HFF-Myc (cell line): ENCODE data around the gene NT5C2.
"Not testable (repeated sequence)": the region's sequence is repeated elsewhere in the genome, so short reads cannot be mapped to it uniquely, and the experiment has no call there.

ENCODE experiments used
- DNase-seq: peaks from one replicate; pipeline ENCODE4 v3.0.0-alpha.2; 2011; ENCODE audit warnings: low read depth; ENCODE audit errors: extremely low read depth
- H3K4me3 ChIP-seq: replicated peaks from 2 replicates; pipeline ENCODE4 v1.5.1; 2011; ENCODE audit warnings: low read depth, mild to moderate bottlenecking, control low read depth, low read length
- TF ChIP-seq, protein P1 (sequence below): IDR thresholded peaks from 2 replicates; pipeline ENCODE4 v1.5.1; 2012; ENCODE audit warnings: mild to moderate bottlenecking, low read depth, low read length, control low read depth; ENCODE audit errors: missing control alignments

The NT5C2 gene

DNA sequence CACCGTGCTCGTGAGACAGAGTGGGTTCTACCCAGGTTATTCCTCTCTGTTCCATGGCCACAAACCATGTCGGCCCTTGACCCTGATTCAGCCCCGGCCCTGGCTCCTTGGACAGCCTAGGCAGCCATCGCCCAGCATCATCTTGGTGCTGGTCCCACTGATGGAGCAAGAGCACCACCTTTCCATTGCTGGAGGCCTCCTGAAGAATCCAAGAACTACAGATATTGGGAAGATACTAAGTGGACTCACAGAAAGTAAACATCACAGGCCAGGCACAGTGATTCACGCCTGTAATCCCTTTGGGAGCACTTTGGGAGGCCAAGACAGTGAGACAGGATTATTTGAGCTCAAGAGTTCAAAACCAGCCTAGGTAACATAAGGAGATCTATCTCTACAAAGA lies 125.1 kb downstream of the NT5C2 start:
- no peak overlapping the region for H3K4me3 ChIP-seq
- TF ChIP-seq, protein P1, sequence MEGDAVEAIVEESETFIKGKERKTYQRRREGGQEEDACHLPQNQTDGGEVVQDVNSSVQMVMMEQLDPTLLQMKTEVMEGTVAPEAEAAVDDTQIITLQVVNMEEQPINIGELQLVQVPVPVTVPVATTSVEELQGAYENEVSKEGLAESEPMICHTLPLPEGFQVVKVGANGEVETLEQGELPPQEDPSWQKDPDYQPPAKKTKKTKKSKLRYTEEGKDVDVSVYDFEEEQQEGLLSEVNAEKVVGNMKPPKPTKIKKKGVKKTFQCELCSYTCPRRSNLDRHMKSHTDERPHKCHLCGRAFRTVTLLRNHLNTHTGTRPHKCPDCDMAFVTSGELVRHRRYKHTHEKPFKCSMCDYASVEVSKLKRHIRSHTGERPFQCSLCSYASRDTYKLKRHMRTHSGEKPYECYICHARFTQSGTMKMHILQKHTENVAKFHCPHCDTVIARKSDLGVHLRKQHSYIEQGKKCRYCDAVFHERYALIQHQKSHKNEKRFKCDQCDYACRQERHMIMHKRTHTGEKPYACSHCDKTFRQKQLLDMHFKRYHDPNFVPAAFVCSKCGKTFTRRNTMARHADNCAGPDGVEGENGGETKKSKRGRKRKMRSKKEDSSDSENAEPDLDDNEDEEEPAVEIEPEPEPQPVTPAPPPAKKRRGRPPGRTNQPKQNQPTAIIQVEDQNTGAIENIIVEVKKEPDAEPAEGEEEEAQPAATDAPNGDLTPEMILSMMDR = no peak

DNA sequence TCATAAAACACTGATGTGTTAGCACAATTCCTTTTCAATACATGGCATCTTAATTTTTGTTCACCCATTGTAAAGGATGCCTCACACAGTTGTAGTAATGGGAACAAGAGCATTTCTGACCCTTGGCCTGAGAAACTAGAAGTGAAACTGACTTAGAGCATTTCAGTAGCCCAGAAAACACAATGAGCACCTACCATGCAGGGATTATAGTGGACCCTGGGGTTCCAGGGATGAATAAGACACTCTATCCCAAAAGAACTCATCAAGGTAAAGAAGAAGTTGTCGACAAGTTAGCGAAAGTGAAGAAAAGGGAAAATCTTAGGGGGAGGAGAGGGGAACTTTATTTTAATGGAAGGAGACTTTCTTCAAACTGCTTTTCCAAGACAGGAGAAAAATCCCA lies 125.6 kb downstream of the NT5C2 start:
- TF ChIP-seq, protein P1 = no peak
- DNase-seq = no peak

More for the DNA sequence above, 125.1 kb downstream of the NT5C2 start:
- DNase-seq = no peak

DNA sequence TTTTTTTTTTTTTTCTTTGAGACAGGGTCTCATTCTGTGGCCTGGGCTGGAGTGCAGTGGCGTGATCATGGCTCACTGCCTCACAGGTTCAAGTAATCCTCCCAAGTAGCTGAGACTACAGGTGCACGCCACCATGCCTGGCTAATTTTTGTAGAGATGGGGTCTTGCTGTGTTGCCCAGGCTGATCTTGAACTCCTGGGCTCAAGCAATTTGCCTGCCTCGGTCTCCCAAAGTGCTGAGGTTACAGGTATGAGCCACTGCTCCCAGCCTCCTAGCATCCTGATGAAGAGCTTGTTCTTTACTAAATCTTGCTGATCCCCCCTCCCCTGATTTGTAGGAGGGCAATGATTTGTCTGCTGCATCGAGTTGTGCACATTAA lies 126.0 kb downstream of the NT5C2 start:
- DNase-seq = not testable (repeated sequence)

More for the DNA sequence above, 125.6 kb downstream of the NT5C2 start:
- no peak overlapping the region for H3K4me3 ChIP-seq

DNA sequence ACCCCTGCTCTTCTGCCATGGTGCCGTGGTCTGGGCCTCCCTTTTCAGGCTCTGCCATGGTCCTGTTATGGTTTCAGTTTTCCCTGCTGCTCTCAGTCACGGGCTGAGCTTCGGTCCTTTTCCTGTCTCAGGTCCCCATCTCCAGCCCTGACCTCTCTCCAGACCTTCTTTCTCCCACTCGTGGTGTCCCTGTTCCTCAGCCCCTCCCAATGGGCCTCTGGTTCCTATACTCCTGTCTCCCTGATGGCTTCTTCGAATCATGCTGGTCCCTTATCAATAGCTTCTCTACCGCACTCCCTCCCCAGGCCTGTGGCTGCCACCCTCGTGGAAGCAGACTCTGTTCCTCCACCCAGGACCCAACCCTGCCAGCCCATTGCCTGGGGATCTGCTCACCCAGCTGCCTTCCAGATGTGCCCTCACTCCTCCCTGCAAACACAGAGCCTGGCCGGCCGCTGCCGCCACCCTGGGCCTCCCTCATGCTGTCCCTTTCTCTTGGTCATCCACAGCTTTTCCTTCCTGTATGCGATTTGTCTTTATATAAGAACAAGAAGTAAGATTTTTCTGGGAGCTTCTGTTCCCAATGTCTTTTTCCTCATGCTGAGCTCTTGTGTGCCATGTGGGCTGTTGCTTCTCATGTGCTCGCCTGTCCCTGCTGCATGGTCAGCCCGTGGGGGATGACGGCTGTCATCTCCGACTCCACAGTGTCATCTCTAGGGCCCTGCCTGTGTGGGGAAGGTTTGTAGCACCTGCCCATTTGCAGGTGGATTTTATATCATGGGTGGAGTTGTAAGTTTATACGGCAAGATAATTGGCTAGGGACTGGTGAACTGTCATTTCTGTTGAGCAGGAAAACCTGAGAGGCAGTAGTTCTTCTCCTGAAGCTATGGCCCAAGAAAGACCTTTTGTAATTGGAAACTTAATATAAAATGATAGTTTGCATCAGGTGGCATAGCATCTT lies 126.7 kb downstream of the NT5C2 start:
- no peak for DNase-seq
- TF ChIP-seq, protein P1 = no peak
- H3K4me3 ChIP-seq = no peak overlapping the region

More for the DNA sequence above, 126.0 kb downstream of the NT5C2 start:
- H3K4me3 ChIP-seq = not testable (repeated sequence)

DNA sequence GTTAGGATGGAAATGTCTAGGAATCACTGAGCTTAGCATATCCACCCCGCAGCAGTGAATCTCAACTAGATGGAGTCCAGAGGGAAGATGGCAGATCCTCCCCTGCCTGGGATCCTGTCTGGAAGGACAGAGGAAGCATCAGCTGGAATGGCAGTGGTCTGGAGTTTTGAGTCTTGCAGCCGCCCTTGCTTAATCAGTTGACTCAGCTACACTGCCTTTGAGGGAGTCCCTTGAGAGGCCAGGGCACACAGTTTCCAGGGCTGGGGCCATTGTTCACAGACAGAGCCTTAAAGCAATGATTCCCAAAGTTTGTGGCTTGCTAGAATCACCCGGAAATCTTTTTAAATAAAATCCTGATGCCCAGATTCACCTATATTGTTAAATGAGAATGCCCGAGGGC lies 128.1 kb downstream of the NT5C2 start:
- TF ChIP-seq, protein P1 = no peak

DNA sequence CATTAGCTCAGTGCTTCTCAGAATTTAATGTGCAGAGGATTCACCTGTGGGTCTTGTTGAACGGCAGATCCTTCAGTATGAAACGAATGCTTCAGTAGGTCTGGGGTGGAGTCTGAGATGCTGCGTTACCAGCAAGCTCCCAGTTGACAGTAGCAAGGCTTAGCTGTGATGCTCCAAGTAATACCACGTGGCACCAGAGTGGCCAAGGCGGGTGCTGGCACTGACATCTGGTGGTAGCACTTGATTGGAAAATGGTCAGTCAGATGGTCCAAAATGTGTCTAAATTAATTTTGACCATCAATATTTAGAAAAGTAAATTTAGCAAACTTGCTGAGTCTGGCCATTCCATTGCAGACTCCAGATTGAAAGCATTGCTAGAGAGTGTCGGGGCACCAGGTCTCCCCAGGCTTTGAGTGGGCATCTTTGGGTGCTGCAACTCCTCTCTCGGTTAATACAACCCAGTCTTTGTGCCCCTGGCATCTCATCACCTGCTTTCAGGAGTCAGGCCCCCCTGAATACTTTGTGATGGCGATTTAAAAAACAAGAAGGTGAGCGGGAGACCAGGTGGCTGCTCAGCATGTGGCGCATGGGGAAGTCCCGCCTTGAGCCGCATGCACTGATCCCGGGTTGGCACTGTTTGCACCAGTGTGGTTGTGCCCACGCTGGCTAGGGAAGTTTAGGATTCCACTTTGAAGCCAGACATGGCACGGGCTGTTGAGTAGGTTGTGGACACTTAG lies 130.1 kb downstream of the NT5C2 start:
- H3K4me3 ChIP-seq = no peak overlapping the region
- DNase-seq = no peak

More for the DNA sequence above, 128.1 kb downstream of the NT5C2 start:
- no peak for DNase-seq
- H3K4me3 ChIP-seq = no peak overlapping the region

More for the DNA sequence above, 130.1 kb downstream of the NT5C2 start:
- TF ChIP-seq, protein P1 = peak; percentile 13
